SK-N-MC (cell line): ENCODE measurements around the gene MSH5.

Experiments used
- EZH2 ChIP-seq: fragments of 200-600 bp; sonication (generic); IDR thresholded peaks from one replicate; pipeline ENCODE4 v1.6.1; 2017; ENCODE audit warnings: antibody characterized with exemption
- FOXP2 ChIP-seq: optimal IDR thresholded peaks from 2 replicates; pipeline ENCODE3; 2011; ENCODE audit warnings: mild to moderate bottlenecking, moderate library complexity; ENCODE audit not compliant: insufficient read depth; ENCODE audit errors: extremely low read length, control extremely low read depth
- POLR2AphosphoS5 ChIP-seq: IDR thresholded peaks from 2 replicates; pipeline ENCODE4 v1.6.1; 2012; ENCODE audit warnings: mild to moderate bottlenecking, low read depth, low read length, borderline replicate concordance

- TF ChIP-seq POLR2AphosphoS5 (no peak; the same call in 1 of the 2 replicates), EZH2 (no peak), FOXP2 (no peak)
These were observed 9.7 kb downstream of the MSH5 start for GRCh38 chr6:31749301-31750036.
